Panc1 (cell line): ENCODE results near the gene C19orf81.

Experiments used
- CTCF ChIP-seq: fragments of 450-650 bp; IDR thresholded peaks from 2 replicates; pipeline ENCODE4 v1.5.1; 2017; ENCODE audit warnings: mild to moderate bottlenecking
- REST ChIP-seq, 2 experiments: IDR thresholded peaks; 2 replicates each; pipeline ENCODE4 v1.6.1; 2011 to 2012; ENCODE audit warnings: low read depth in 2 of 2, control low read depth in 1 of 2, low read length in 1 of 2, mild to moderate bottlenecking in 1 of 2, moderate library complexity in 1 of 2; ENCODE audit not compliant: insufficient read depth in 1 of 2
- SIN3A ChIP-seq: IDR thresholded peaks from 2 replicates; pipeline ENCODE4 v1.6.1; 2012; ENCODE audit warnings: low read depth, mild to moderate bottlenecking, low read length, moderate library complexity, borderline replicate concordance; ENCODE audit not compliant: insufficient read depth

- TF ChIP-seq CTCF (no peak), SIN3A (no peak), REST (IDR thresholded peaks at IDR 0.05; ENCODE audit: insufficient read depth in 1 of 2, low read depth in 2 of 2, low read length in 1 of 2) (no peak)
Observed at GRCh38 chr19:50658441-50659317, 9.4 kb downstream of the C19orf81 start.
